GM23338 (cell line): ENCODE data around the gene RELL2. TPM values are rescaled to one million over a fixed set of nuclear protein-coding genes. Genes with fewer than 3 reads are reported as not detected.

Experiments
- ATAC-seq: fragments of 200-7000 bp; cut with Tn5 transposase; 3 replicates; pipeline ENCODE4 v1.9.1; 2020
- DNase-seq: peaks from one replicate; pipeline ENCODE4 v3.0.0-alpha.2; 2015; ENCODE audit warnings: low spot score
- H2AFZ ChIP-seq: fragments of 200-600 bp; sonication (generic); 2 replicates; pipeline ENCODE4 v1.8.0; 2016; ENCODE audit warnings: antibody characterized with exemption, mild to moderate bottlenecking, moderate library complexity
- H3F3A ChIP-seq: fragments of 200-600 bp; sonication (generic); replicated peaks from 2 replicates; pipeline ENCODE4 v1.8.0; 2017; ENCODE audit warnings: antibody characterized with exemption, mixed run types, low read depth
- H3K27ac ChIP-seq: fragments of 200-600 bp; sonication (generic); 2 replicates; pipeline ENCODE4 v1.6.1; 2016; ENCODE audit warnings: low read depth
- H3K27me3 ChIP-seq: fragments of 200-600 bp; sonication (generic); 2 replicates; pipeline ENCODE4 v1.8.0; 2016; ENCODE audit warnings: mild to moderate bottlenecking, mixed run types, moderate library complexity; ENCODE audit not compliant: insufficient read depth
- H3K36me3 ChIP-seq: fragments of 200-600 bp; sonication (generic); 2 replicates; pipeline ENCODE4 v1.8.0; 2016; ENCODE audit warnings: mild to moderate bottlenecking; ENCODE audit not compliant: insufficient read depth
- H3K4me1 ChIP-seq: fragments of 200-600 bp; sonication (generic); 2 replicates; pipeline ENCODE4 v1.8.0; 2016; ENCODE audit warnings: mild to moderate bottlenecking, moderate library complexity; ENCODE audit not compliant: insufficient read depth
- H3K4me2 ChIP-seq: fragments of 200-600 bp; sonication (generic); 2 replicates; pipeline ENCODE4 v1.7.1; 2017; ENCODE audit warnings: mixed run types
- H3K4me3 ChIP-seq: fragments of 200-600 bp; sonication (generic); 2 replicates; pipeline ENCODE4 v1.6.1; 2016; ENCODE audit warnings: mixed run types
- H3K79me2 ChIP-seq: fragments of 200-600 bp; sonication (generic); replicated peaks from 2 replicates; pipeline ENCODE4 v1.8.0; 2017; ENCODE audit warnings: mild to moderate bottlenecking; ENCODE audit not compliant: insufficient read depth
- H3K9me2 ChIP-seq: fragments of 200-600 bp; sonication (generic); 2 replicates; pipeline ENCODE4 v1.8.0; 2017; ENCODE audit not compliant: insufficient read depth
- H4K20me1 ChIP-seq: fragments of 200-600 bp; sonication (generic); replicated peaks from 2 replicates; pipeline ENCODE4 v1.8.0; 2017; ENCODE audit warnings: mild to moderate bottlenecking; ENCODE audit not compliant: insufficient read depth
- H3K27ac Mint-ChIP-seq: 2 replicates; pipeline ENCODE4 v1.8.0; 2020; ENCODE audit warnings: inconsistent platforms, mild to moderate bottlenecking, moderate library complexity, mixed read lengths
- H3K27me3 Mint-ChIP-seq: 3 replicates; pipeline ENCODE4 v1.8.0; 2022; ENCODE audit warnings: low read depth, mild to moderate bottlenecking, moderate library complexity, mixed read lengths, inconsistent platforms; ENCODE audit not compliant: insufficient read depth, poor library complexity
- H3K36me3 Mint-ChIP-seq: 3 replicates; pipeline ENCODE4 v1.8.0; 2021; ENCODE audit warnings: low read depth, mild to moderate bottlenecking, inconsistent platforms, moderate library complexity, mixed read lengths
- H3K4me1 Mint-ChIP-seq: 3 replicates; pipeline ENCODE4 v1.8.0; 2020; ENCODE audit warnings: mild to moderate bottlenecking, inconsistent platforms, mixed read lengths
- H3K4me3 Mint-ChIP-seq: 3 replicates; pipeline ENCODE4 v1.8.0; 2021; ENCODE audit warnings: moderate library complexity, mild to moderate bottlenecking, inconsistent platforms, mixed read lengths
- H3K9me3 Mint-ChIP-seq: 3 replicates; pipeline ENCODE4 v1.8.0; 2020; ENCODE audit warnings: moderate library complexity, mild to moderate bottlenecking, inconsistent platforms, mixed read lengths
- CREB1 ChIP-seq: fragments of 250-450 bp; sonication (Bioruptor Pico); IDR thresholded peaks from 2 replicates; pipeline ENCODE4 v1.5.0; 2020; ENCODE audit warnings: low read depth, mild to moderate bottlenecking, moderate library complexity
- EZH2 ChIP-seq: fragments of 200-600 bp; sonication (generic); IDR thresholded peaks from one replicate; pipeline ENCODE4 v1.8.0; 2017; ENCODE audit warnings: antibody characterized with exemption, mild to moderate bottlenecking, low read depth; ENCODE audit not compliant: unreplicated experiment
- EZH2phosphoT487 ChIP-seq: fragments of 200-600 bp; sonication (generic); IDR thresholded peaks from one replicate; pipeline ENCODE4 v1.8.1; 2018; ENCODE audit warnings: antibody characterized with exemption; ENCODE audit not compliant: unreplicated experiment
- JUNB ChIP-seq: IDR thresholded peaks from one replicate; pipeline ENCODE4 v1.6.1; 2016; ENCODE audit warnings: antibody characterized with exemption; ENCODE audit not compliant: unreplicated experiment
- NANOG ChIP-seq: IDR thresholded peaks from 2 replicates; pipeline ENCODE4 v1.6.1; 2016; ENCODE audit warnings: antibody characterized with exemption, borderline replicate concordance
- ZNF114 ChIP-seq: fragments of 250-450 bp; sonication (Bioruptor Pico); IDR thresholded peaks from 2 replicates; pipeline ENCODE4 v1.5.0; 2020; ENCODE audit warnings: mild to moderate bottlenecking, moderate library complexity
- ZNF331 ChIP-seq: fragments of 250-450 bp; sonication (Bioruptor Pico); IDR thresholded peaks from 2 replicates; pipeline ENCODE4 v1.5.0; 2020; ENCODE audit warnings: low read depth, mild to moderate bottlenecking, moderate library complexity
- polyA plus RNA-seq: library from polyadenylated mRNA; unstranded; fragments of >200 nt; fragmentation: Nextera tagmentation; extraction: Ambion mirVana; gene quantifications from 2 replicates; pipeline ENCODE4 v1.2.1, GENCODE V29; 2016
- total RNA-seq: library from RNA; depleted of rRNA; stranded (reverse); fragments of >200 nt; shearing (Covaris generic); gene quantifications from 2 replicates; pipeline ENCODE4 v1.2.3, GENCODE V29; 2014
- TF ChIP-seq, protein P1 (sequence below): IDR thresholded peaks from 2 replicates; pipeline ENCODE4 v1.6.1; 2016; ENCODE audit warnings: antibody characterized with exemption
- TF ChIP-seq, protein P2 (sequence below), 2 experiments: fragments of 200-600 bp in 1 of 2; sonication (generic) in 1 of 2; conservative IDR thresholded peaks; 2 replicates each; pipeline versions ENCODE4 v1.5.1 to v1.6.1; 2016 to 2017; ENCODE audit warnings: antibody characterized with exemption in 2 of 2, low read depth in 2 of 2, mild to moderate bottlenecking in 2 of 2, moderate library complexity in 1 of 2
- TF ChIP-seq, protein P3 (sequence below): fragments of 250-450 bp; sonication (Bioruptor Pico); IDR thresholded peaks from 2 replicates; pipeline ENCODE4 v1.5.0; 2020; ENCODE audit warnings: mild to moderate bottlenecking, moderate library complexity
- TF ChIP-seq, protein P4 (sequence below): IDR thresholded peaks from one replicate; pipeline ENCODE4 v1.6.1; 2018; ENCODE audit warnings: antibody characterized with exemption; ENCODE audit not compliant: unreplicated experiment

The RELL2 gene
- total and polyA plus RNA-seq, 2 experiments from 2014 or later, result 20.4 to 30.6 TPM

DNA sequence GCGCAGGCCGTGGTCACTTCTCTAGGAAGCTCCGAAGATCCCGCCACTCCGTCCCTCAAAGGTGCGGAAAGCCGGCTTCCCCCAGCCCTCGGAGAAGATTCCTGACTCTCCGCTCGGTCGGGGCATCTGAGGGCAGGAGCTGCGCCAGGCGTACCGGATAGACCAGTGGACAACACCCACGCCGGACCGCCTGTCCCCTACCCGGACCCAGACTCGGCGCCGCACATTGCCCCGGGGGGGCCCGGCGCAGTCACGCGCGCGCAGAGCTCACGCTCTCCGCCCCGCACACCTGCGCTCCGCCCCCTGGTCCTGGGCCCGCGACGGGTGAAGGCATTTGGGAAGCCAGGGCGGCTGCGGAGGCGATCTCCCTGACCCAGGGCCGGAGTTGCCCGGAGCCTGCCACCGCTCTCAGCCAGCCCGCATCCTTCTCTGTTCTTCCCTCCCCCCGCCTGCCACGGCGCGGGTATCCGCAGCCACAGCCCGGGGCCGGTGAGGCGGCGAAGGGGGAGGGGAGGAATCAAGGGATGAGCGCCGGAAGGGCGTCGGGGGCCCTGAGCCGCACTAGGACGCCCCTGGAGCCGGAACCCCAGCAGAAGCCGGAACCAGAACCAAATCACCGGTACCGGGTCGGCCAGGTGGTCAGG lies 448 bp downstream of the RELL2 start:
- TF ChIP-seq EZH2 (no peak), JUNB (no peak), CREB1 (no peak), EZH2phosphoT487 (no peak), ZNF331 (no peak), NANOG (no peak), ZNF114 (CRISPR knock-in tag) (no peak)
- TF ChIP-seq, protein P1, sequence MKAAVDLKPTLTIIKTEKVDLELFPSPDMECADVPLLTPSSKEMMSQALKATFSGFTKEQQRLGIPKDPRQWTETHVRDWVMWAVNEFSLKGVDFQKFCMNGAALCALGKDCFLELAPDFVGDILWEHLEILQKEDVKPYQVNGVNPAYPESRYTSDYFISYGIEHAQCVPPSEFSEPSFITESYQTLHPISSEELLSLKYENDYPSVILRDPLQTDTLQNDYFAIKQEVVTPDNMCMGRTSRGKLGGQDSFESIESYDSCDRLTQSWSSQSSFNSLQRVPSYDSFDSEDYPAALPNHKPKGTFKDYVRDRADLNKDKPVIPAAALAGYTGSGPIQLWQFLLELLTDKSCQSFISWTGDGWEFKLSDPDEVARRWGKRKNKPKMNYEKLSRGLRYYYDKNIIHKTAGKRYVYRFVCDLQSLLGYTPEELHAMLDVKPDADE, result no peak
- TF ChIP-seq, protein P2, sequence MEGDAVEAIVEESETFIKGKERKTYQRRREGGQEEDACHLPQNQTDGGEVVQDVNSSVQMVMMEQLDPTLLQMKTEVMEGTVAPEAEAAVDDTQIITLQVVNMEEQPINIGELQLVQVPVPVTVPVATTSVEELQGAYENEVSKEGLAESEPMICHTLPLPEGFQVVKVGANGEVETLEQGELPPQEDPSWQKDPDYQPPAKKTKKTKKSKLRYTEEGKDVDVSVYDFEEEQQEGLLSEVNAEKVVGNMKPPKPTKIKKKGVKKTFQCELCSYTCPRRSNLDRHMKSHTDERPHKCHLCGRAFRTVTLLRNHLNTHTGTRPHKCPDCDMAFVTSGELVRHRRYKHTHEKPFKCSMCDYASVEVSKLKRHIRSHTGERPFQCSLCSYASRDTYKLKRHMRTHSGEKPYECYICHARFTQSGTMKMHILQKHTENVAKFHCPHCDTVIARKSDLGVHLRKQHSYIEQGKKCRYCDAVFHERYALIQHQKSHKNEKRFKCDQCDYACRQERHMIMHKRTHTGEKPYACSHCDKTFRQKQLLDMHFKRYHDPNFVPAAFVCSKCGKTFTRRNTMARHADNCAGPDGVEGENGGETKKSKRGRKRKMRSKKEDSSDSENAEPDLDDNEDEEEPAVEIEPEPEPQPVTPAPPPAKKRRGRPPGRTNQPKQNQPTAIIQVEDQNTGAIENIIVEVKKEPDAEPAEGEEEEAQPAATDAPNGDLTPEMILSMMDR (conservative IDR thresholded peaks at IDR 0.05; ENCODE audit: low read depth in 2 of 2), result no peak
- TF ChIP-seq, protein P3, sequence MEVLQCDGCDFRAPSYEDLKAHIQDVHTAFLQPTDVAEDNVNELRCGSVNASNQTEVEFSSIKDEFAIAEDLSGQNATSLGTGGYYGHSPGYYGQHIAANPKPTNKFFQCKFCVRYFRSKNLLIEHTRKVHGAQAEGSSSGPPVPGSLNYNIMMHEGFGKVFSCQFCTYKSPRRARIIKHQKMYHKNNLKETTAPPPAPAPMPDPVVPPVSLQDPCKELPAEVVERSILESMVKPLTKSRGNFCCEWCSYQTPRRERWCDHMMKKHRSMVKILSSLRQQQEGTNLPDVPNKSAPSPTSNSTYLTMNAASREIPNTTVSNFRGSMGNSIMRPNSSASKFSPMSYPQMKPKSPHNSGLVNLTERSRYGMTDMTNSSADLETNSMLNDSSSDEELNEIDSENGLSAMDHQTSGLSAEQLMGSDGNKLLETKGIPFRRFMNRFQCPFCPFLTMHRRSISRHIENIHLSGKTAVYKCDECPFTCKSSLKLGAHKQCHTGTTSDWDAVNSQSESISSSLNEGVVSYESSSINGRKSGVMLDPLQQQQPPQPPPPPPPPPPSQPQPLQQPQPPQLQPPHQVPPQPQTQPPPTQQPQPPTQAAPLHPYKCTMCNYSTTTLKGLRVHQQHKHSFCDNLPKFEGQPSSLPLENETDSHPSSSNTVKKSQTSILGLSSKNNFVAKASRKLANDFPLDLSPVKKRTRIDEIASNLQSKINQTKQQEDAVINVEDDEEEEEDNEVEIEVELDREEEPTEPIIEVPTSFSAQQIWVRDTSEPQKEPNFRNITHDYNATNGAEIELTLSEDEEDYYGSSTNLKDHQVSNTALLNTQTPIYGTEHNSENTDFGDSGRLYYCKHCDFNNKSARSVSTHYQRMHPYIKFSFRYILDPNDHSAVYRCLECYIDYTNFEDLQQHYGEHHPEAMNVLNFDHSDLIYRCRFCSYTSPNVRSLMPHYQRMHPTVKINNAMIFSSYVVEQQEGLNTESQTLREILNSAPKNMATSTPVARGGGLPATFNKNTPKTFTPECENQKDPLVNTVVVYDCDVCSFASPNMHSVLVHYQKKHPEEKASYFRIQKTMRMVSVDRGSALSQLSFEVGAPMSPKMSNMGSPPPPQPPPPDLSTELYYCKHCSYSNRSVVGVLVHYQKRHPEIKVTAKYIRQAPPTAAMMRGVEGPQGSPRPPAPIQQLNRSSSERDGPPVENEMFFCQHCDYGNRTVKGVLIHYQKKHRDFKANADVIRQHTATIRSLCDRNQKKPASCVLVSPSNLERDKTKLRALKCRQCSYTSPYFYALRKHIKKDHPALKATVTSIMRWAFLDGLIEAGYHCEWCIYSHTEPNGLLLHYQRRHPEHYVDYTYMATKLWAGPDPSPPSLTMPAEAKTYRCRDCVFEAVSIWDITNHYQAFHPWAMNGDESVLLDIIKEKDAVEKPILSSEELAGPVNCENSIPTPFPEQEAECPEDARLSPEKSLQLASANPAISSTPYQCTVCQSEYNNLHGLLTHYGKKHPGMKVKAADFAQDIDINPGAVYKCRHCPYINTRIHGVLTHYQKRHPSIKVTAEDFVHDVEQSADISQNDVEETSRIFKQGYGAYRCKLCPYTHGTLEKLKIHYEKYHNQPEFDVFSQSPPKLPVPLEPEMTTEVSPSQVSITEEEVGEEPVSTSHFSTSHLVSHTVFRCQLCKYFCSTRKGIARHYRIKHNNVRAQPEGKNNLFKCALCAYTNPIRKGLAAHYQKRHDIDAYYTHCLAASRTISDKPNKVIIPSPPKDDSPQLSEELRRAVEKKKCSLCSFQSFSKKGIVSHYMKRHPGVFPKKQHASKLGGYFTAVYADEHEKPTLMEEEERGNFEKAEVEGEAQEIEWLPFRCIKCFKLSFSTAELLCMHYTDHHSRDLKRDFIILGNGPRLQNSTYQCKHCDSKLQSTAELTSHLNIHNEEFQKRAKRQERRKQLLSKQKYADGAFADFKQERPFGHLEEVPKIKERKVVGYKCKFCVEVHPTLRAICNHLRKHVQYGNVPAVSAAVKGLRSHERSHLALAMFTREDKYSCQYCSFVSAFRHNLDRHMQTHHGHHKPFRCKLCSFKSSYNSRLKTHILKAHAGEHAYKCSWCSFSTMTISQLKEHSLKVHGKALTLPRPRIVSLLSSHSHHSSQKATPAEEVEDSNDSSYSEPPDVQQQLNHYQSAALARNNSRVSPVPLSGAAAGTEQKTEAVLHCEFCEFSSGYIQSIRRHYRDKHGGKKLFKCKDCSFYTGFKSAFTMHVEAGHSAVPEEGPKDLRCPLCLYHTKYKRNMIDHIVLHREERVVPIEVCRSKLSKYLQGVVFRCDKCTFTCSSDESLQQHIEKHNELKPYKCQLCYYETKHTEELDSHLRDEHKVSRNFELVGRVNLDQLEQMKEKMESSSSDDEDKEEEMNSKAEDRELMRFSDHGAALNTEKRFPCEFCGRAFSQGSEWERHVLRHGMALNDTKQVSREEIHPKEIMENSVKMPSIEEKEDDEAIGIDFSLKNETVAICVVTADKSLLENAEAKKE (CRISPR knock-in tag), result no peak
- TF ChIP-seq, protein P4, sequence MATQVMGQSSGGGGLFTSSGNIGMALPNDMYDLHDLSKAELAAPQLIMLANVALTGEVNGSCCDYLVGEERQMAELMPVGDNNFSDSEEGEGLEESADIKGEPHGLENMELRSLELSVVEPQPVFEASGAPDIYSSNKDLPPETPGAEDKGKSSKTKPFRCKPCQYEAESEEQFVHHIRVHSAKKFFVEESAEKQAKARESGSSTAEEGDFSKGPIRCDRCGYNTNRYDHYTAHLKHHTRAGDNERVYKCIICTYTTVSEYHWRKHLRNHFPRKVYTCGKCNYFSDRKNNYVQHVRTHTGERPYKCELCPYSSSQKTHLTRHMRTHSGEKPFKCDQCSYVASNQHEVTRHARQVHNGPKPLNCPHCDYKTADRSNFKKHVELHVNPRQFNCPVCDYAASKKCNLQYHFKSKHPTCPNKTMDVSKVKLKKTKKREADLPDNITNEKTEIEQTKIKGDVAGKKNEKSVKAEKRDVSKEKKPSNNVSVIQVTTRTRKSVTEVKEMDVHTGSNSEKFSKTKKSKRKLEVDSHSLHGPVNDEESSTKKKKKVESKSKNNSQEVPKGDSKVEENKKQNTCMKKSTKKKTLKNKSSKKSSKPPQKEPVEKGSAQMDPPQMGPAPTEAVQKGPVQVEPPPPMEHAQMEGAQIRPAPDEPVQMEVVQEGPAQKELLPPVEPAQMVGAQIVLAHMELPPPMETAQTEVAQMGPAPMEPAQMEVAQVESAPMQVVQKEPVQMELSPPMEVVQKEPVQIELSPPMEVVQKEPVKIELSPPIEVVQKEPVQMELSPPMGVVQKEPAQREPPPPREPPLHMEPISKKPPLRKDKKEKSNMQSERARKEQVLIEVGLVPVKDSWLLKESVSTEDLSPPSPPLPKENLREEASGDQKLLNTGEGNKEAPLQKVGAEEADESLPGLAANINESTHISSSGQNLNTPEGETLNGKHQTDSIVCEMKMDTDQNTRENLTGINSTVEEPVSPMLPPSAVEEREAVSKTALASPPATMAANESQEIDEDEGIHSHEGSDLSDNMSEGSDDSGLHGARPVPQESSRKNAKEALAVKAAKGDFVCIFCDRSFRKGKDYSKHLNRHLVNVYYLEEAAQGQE, result no peak
- Histone ChIP-seq H3K36me3 (0 out of 2 replicates have a peak, but pooled peaks cover 4% of the 10 kb centered on the region), H2AFZ (peak overlapping the region; percentile 92), H3K4me1 (peaks cover 20% of the 10 kb centered on the region), H3K9me2 (no peaks in the 10 kb centered on the region), H3K4me2 (peak overlapping the region; percentile 95), H3K27ac (no peak overlapping the region), H3K79me2 (peaks cover 44% of the 10 kb centered on the region), H4K20me1 (peaks cover 27% of the 10 kb centered on the region), H3K4me3 (peak overlapping the region; percentile 99), H3F3A (0 out of 2 replicates have a peak, but pooled peaks cover 14% of the 10 kb centered on the region), H3K27me3 (peaks cover 3% of the 10 kb centered on the region; the same call in 1 of the 2 replicates)
- ATAC-seq, result peak; percentile 29
- Mint-ChIP-seq H3K27ac (no peak overlapping the region), H3K4me3 (peak overlapping the region; percentile 91), H3K36me3 (peaks cover 38% of the 10 kb centered on the region), H3K4me1 (peaks cover 34% of the 10 kb centered on the region), H3K9me3 (no peaks in the 10 kb centered on the region), H3K27me3 (peaks cover 8% of the 10 kb centered on the region)
- DNase-seq, result peak; percentile 60
